Jurkat, Clone E6-1 (cell line): ENCODE measurements around the gene ADGRB3.
"Not testable (repeated sequence)": the region's sequence is repeated elsewhere in the genome, so short reads cannot be mapped to it uniquely, and the experiment has no call there.

ENCODE experiments used
- DNase-seq: peaks from one replicate; pipeline ENCODE4 v3.0.0-alpha.2; 2011; ENCODE audit warnings: low read depth, low spot score
- H3K4me3 ChIP-seq: 2 replicates; pipeline ENCODE4 v1.5.1; 2011; ENCODE audit warnings: mild to moderate bottlenecking, low read length, control low read depth, moderate library complexity

Gene ADGRB3

DNA sequence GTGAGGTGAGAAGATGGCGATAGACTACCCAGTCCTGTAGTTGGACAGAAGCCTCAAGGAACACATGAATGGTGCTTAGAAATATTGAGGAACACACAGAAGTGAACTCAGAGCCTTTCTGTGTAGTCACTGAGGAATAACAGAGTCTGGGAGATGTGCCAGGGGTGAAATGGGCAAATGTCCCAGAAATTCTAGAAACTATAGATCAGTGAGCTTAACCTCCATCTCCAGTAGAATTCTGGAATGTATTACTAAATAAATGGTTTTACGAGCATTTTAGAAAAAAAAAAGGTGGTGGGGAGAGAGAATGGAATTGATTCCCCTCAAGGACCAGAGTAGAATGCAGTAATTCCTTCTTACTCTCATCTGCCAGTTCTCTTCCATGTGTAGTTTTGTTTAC lies 781.7 kb downstream of the ADGRB3 start:
- DNase-seq, result no peak
- no peak overlapping the region for H3K4me3 ChIP-seq

DNA sequence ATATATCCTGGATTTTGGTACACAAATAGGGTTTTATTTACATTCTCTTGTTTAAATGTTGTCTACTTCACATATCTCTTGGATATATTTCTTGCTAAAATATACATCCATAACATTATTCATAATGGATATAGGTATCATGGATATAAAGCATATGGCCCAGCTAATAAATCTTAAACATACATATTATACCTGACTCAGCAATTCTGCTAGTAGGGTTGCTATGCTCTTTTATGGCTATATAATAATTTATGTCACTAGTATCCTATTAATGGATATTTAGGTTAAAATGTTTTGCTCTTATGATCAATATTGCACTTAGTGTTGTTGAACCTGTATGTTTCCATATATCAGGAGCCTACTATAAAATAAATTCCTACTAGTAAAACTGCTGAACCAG lies 786.2 kb downstream of the ADGRB3 start:
- no peak for DNase-seq
- H3K4me3 ChIP-seq, result no peak overlapping the region

GRCh38 chr6:69422020-69422419 lies 786.9 kb downstream of the ADGRB3 start:
- DNase-seq, result no peak

DNA sequence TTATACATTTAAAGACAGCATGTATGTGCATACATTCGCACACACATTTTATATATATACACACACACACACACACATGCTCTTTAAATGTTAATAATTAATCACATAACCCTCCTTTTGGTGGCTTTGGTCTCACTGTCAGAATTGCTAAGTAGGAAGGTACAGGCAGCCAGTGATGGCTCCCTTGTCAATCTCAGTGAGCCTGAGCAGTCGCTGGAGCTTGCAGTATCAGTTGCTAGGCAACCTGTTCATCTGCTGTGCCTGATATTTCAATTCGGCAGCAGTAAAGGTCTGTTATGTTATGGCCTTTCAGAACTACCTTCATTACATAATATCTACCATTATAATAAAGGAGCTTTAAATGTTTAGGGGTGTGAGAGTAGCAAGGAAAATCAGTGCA lies 787.4 kb downstream of the ADGRB3 start:
- DNase-seq, result no peak
- no peak overlapping the region for H3K4me3 ChIP-seq

More at GRCh38 chr6:69422020-69422419, 786.9 kb downstream of the ADGRB3 start:
- no peak overlapping the region for H3K4me3 ChIP-seq

DNA sequence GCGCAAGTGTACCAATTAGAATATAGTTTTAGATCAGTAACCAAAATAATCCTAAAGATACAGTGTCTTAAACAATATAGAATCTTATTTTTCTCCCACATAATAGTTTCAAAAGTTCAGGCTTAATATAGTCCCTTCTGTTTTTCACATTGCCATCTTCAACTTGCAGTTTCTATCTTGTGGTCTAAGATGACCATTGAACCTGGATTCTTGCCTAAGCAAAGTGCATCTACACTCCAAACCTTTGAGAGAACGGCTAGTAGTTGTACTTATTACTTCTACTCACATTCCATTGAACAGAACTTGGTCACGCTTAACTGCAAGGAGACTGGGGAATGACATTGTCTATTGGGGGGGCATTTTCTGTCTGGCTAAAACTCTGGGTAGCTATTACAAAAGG lies 788.7 kb downstream of the ADGRB3 start:
- no peak overlapping the region for H3K4me3 ChIP-seq
- DNase-seq, result no peak

- no peak overlapping the region for H3K4me3 ChIP-seq
- no peak for DNase-seq
Measured at GRCh38 chr6:69424581-69424980, 789.5 kb downstream of the ADGRB3 start.

GRCh38 chr6:69427882-69428281 lies 792.8 kb downstream of the ADGRB3 start:
- no peak for DNase-seq
- H3K4me3 ChIP-seq, result no peak overlapping the region

DNA sequence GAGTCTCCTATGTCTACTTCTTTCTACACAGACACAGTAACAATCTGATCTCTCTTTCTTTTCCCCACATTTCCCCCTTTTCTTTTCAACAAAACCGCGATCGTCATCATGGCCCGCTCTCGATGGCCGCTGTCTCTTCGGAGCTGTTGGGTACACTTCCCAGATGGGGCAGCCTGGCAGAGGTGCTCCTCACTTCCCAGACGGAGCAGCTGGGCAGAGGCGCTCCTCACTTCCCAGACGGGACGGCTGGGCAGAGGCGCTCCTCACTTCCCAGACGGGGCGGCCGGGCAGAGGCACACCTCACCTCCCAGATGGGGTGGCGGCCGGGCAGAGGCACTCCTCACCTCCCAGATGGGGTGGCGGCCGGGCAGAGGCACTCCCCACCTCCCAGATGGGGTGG lies 797.1 kb downstream of the ADGRB3 start:
- not testable (repeated sequence) for H3K4me3 ChIP-seq, DNase-seq

GRCh38 chr6:69433116-69433515 lies 798.0 kb downstream of the ADGRB3 start:
- H3K4me3 ChIP-seq, DNase-seq: not testable (repeated sequence)

- DNase-seq, result no peak
- no peak overlapping the region for H3K4me3 ChIP-seq
Measured at GRCh38 chr6:69438113-69438512, 803.0 kb downstream of the ADGRB3 start.
